NCI-H2227 (cell line): ENCODE data around the gene FBXL5.

Experiments
- DNase-seq: peaks from one replicate; lab custom pipeline; 2025; ENCODE audit not compliant: unreplicated experiment; lab: John Stamatoyannopoulos, UW

FBXL5 gene

GRCh38 chr4:15563871-15564270, 91.3 kb downstream of the FBXL5 start:
- no peak for DNase-seq

- no peak for DNase-seq
Observed at GRCh38 chr4:15562623-15563022, 92.5 kb downstream of the FBXL5 start.

GRCh38 chr4:15562114-15562513, 93.0 kb downstream of the FBXL5 start:
- DNase-seq = no peak

- DNase-seq = no peak
Observed at GRCh38 chr4:15558561-15558960, 96.6 kb downstream of the FBXL5 start.

GRCh38 chr4:15557786-15558550, 97.2 kb downstream of the FBXL5 start:
- no peak for DNase-seq

GRCh38 chr4:15556511-15557092, 98.6 kb downstream of the FBXL5 start:
- no peak for DNase-seq
